DMS114 treated with DMSO at 0.1 percent for 48 hours (cell line): ENCODE measurements around the gene UBE2E3.
"Not testable (repeated sequence)": the region's sequence is repeated elsewhere in the genome, so short reads cannot be mapped to it uniquely, and the experiment has no call there.

ENCODE experiments used
- DNase-seq: peaks from one replicate; lab custom pipeline; 2025; ENCODE audit not compliant: unreplicated experiment; lab: John Stamatoyannopoulos, UW

Gene UBE2E3

DNA sequence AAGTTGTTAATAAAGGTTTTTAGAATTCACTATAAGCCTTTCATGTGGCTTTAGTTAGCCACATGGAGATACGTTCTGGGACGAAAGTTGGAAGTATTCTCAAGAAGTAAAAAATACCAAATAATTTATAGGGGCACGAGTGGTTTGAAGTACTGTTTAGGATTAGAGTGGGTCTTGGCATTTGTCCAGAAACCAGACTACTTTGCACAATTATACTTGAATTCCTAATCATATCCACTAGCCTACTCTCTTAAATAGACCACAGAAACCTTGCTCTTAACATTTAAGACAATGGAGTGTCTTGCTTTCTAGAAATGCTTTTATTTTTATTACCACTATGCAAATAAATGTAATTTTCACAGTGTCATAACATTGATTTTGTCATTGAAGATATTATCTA, 44.6 kb downstream of the UBE2E3 start:
- DNase-seq: no peak

- no peak for DNase-seq
These were observed 56.0 kb downstream of the UBE2E3 start for GRCh38 chr2:181036445-181036844.

- DNase-seq: no peak
These were observed 56.6 kb downstream of the UBE2E3 start for GRCh38 chr2:181036848-181037603.

- DNase-seq: no peak
These were observed 57.5 kb downstream of the UBE2E3 start for GRCh38 chr2:181037922-181038321.

DNA sequence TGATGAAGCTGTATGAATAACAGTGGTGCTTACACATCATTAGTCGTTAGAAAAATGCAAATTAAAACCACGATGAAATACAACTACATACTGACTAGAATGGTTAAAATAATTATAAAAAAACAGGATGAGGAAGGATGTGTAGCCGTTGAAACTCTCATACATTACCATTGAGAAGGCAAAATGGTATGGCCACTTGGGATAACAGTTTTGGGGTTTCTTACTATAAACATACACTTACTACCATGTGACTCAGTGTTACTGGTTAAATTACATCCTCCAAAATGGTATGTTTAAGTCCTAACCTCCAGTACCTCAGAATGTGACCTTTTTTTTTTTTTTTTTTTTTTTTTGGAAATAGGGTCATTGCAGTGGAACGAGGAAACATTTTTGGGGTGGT, 58.4 kb downstream of the UBE2E3 start:
- no peak for DNase-seq

GRCh38 chr2:181040839-181041238, 60.4 kb downstream of the UBE2E3 start:
- not testable (repeated sequence) for DNase-seq

DNA sequence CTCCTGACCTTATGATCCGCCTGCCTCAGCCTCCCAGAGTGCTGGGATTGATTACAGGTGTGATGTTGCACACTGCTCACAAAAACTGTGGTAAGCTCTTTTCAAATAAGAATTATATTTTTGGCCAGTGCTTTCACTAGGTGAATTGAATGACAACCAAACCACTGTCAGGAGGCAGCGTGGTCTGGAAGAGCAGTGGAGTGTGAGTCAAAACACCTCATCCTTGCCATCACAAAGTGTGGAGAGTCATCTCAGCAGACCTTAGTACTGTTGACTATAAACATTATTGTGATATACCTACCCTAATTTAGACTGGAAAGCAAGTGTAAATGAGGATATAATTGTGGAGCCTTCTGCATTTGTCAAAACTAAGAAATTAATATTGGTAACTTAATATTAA, 61.3 kb downstream of the UBE2E3 start:
- no peak for DNase-seq

- no peak for DNase-seq
These were observed 62.3 kb downstream of the UBE2E3 start for GRCh38 chr2:181042706-181043105.

DNA sequence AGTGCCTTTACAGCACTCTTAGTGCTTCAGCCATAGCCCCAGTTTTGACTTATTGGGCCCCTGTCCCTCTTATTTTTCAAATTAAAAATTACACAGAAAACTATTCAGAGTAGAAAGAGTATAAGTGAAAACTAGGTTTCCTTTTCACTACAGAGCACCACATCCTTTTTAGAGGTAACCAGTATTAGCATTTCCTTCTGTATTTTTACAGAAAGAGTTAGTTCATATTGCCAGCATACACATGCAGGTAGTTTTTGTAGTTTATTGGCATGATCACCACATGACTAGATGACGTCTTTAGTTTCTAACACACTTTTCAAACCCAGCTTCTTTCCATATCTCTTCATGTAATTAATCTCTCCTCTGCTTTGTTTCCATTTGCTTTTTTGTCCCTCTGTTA, 66.4 kb downstream of the UBE2E3 start:
- DNase-seq: no peak

- no peak for DNase-seq
These were observed 67.4 kb downstream of the UBE2E3 start for GRCh38 chr2:181047829-181048228.

DNA sequence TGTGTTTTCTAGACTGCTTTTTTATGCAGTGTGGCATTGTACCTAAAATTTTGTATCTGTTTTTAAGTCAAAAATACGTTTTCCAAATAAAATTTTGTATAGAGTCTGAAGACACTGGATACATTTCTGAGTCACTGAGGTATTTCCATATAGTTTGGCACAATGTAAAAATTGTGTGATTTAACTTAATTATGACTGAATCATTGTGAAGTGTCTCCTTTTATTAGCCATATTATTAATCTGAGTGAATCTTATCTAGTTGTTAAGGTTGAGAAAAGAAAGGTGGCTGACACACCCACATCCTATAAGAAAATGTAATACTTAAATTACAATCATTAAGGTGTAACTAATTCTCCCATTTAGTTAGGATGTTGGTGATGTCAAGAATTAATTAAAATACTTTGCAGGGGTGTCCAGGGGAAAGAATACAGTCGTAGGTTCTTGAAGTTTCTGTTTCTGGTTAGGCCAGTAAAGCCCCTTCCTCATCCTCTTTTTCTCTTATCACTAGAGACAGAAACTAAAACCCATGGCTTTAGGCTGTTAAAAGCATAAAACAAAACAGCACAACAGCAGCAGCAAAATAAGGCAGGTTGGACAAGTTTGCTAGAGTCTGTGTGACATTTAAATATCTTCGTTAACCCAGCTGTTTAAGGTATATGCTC, 71.6 kb downstream of the UBE2E3 start:
- no peak for DNase-seq

- DNase-seq: no peak
These were observed 72.1 kb downstream of the UBE2E3 start for GRCh38 chr2:181052523-181052891.

DNA sequence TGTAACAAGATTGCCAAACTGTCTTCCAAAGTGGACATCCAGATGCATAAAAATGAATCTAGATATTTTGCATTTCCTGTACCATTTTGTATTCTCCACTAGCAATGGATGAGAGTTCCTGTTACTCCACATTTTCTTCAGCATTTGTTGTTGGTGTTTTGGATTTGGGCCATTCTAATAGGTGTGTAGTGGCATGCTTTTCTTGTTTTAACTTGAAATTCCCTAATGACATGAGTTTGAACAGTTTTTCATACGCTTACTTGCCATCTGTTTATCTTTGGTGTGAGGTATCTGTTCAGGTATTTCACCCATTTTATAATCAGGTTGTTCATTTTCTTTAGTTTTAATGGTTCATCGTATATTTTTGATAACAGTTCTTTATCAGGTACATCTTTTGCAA, 73.9 kb downstream of the UBE2E3 start:
- DNase-seq: no peak

DNA sequence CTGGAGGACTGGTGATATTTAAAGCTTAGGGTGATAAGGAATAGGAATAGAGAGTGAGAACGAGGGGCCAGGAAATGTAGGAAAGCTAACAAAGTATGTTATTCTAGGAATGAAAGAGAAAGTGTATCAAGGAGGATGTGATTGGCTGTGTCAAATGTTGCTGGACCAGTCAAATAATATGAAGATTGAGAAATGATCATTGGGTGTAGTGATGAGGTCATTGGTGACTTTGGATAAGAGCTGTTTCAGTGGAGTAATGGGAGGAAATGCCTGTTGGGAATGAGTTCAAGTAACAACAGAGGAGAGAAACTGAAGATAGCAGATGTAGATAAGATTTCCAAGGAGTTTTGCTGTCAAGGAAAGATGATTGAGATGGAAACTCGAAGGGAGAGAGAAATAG, 74.4 kb downstream of the UBE2E3 start:
- DNase-seq: no peak

GRCh38 chr2:181058378-181059269, 78.2 kb downstream of the UBE2E3 start:
- peak; percentile 2 for DNase-seq

DNA sequence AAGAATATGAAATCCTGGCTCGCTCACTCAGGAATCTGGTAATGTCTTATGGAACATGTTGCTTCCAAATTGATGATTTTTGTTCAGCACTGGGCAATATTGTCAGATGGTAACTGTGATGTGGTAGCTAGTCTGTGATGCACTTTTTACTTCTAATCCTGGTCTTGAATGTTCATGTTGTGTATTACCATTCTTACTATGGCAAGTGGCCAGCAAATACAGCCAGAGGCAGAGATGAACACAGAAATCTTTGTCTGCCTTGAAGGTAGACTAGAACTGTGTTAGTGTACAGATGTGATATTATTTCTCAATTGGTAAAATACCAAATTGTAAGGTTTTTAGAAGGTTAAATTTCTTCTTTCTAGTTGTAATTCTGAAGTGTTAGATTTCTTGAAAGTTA, 83.3 kb downstream of the UBE2E3 start:
- DNase-seq: no peak

GRCh38 chr2:181065458-181065857, 85.1 kb downstream of the UBE2E3 start:
- DNase-seq: no peak

DNA sequence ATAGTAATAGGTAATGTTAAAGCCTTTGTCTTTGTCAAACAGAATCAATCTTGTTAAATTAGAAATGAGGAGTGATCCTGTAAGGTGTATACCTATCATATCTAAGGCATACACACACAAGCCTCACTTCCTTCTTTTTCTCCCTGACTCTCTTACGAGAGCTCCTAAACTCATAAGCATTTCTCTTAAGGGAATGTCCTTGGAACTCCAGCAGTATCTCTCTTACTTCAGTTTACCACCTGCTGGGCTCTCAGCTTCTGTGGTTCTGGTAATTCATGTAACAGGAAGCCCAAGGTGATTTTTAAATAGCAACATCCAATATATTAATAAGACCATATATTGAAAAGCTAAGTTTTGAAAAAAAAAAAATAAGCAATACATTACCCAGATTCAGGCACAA, 85.9 kb downstream of the UBE2E3 start:
- no peak for DNase-seq

DNA sequence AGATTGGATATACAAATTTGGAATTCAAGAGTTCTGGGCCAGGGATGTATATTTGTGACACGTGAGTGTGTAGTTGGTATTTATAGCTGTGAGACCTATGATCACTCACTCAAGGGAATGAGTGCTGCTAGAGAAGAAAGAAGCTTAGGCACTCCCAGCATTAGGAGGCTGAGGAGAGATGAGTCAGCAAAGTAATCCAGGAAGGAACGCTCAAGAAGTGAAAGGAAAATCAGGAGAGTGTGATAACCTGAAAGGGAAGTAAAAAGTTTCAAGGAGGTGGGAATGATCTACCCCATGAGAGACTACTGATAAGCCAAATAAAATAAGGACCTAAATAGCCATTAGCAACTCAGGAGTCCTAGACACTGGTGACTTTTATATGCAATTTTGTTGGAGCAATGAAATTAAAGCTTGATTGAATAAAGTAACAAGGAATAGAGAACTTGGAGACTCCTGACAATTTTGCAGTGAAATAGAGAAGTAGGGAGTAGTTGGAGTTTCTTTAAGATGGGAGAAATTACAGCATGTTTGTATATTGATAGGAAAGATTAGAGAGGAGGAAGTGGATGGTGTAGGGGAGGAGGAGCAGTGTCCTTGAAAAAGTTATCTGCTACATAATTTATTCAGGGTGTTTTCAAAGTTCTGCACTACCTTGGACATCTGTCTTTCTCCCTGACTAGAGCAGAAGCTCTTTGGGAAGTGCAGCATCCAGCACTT, 89.9 kb downstream of the UBE2E3 start:
- no peak for DNase-seq

DNA sequence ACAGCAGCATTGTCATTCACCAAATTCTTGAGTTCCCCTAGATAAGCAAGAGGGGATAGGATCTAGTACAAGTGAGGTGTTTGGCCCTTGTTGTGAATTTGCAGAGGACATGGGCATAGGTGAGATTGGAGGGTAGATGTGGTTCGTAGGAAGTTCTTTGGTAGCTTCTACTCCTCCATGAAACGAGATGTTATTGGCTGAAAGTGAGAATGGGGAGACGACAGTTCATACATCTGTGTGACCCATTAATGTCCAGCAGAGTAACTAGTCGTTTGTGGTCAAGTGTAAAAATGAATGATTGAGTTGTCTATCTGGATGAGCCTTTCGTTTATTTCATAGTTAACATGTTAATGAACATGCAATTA, 90.4 kb downstream of the UBE2E3 start:
- no peak for DNase-seq

- no peak for DNase-seq
These were observed 92.3 kb downstream of the UBE2E3 start for GRCh38 chr2:181072486-181073235.
